HG03064 (cell line): ENCODE measurements around the gene ZNF559.
"Not testable (repeated sequence)": the region's sequence is repeated elsewhere in the genome, so short reads cannot be mapped to it uniquely, and the experiment has no call there.

Source experiments
- ATAC-seq: cut with Tn5 transposase; IDR thresholded peaks from one replicate; pipeline ENCODE4 v1.9.1; 2021; ENCODE audit warnings: low read depth; ENCODE audit not compliant: unreplicated experiment

The ZNF559 gene

GRCh38 chr19:9323919-9324583, at the start of gene ZNF559:
ZNF559 (plus strand) TSS chr19:9324179; CDS start chr19:9338550, 14,371 bp downstream.
- ATAC-seq, result peak; percentile 84

DNA sequence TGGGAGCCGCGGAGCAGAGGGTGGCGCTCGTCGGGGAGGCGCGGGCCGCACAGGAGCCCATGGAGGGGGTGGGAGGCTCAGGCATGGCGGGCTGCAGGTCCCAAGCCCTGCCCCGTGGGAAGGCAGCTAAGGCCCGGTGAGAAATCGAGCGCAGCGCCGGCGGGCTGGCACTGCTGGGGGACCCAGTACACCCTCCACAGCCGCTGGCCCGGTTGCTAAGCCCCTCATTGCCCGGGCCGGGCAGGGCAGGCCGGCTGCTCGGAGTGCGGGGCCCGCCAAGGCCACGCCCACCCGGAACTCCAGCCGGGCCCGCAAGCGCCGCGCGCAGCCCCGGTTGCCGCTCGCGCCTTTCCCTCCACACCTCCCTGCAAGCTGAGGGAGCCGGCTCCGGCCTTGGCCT, 40.5 kb upstream of the ZNF559 start:
- ATAC-seq, result not testable (repeated sequence)

DNA sequence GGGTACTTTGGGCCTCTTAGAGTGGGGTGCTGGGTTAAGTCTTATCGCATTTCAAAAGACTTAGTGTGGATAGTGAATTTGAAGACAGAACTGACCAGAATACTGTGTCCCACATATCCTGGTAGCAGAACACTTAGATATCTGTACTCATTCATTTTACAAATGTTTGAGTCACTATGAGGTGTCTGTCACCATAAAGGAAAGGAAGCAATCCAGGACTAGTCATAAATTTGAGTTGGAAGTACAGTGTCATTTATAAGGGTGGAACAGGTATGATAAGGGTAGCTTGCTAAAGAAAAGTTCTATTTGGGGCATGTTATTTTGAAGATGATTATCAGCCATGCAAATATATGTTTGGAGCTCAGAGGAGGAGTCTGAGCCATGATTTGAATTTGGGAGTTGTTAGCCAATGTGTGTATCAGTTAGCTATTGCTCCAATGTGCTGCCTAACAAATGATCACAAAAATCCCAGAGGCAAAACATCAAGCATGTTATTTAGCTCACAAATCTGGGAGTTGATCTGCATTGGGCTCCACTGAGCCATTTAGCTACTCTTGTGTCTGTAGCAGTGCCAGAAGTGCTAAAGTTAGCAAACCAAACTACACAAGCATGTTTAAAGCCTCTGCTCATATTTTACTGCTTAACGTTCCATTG, 34.6 kb upstream of the ZNF559 start:
- ATAC-seq, result no peak

DNA sequence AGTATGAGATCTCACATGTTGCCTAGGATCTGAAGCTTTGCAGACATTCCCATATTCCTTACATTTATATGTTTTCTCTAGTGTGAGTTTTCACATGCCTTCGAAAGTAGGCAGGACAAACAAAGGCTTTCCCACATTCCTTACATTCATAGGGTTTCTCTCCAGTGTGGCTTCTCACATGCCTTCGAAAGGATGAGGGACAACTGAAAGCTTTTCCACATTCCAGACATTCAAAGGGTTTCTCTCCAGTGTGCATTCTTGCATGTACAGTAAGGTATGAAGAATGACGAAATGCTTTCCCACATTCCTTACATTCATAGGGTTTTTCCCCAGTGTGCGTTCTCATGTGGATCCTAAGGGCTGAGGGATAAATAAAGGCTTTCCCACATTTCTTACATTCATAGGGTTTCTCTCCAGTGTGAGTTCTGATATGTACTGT, 28.5 kb upstream of the ZNF559 start:
- ATAC-seq, result no peak

GRCh38 chr19:9296336-9296735, 27.6 kb upstream of the ZNF559 start:
- ATAC-seq, result no peak

- ATAC-seq, result no peak
Measured at GRCh38 chr19:9306443-9306842, 17.5 kb upstream of the ZNF559 start.

DNA sequence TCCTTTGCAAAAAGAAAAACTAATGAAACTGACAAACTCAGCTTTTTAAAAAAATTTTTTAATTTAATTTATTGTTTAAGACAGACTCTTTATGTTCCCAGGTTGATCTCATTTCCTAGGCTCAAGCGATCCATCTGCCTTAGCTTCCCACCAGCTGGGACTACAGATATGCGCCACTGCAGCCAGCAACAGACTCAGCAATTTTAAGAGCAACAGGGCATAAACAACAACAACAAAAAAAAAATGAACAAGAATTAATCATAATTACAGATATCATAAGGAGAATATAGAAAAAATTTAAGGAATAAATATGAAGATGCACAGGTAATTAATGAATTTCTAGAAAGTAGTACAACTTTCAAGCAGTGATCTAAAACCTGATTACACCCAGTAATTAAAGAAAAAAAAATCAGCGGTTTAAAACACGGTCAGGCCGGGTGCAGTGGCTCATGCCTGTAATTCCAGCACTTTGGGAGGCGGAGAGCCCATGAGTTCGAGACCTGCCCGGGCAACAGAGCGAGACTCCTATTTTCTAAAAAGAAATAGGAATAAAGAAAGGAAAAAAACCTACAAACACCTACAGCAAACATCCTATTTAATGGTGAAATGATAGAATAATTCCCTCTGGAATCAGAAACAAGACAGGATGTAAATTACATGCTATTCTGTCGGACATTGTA, 15.7 kb upstream of the ZNF559 start:
- ATAC-seq, result no peak

GRCh38 chr19:9309139-9309973, 14.6 kb upstream of the ZNF559 start, which contains the start of gene ZNF699:
ZNF699 (minus strand) TSS chr19:9309838; CDS start chr19:9305119, 4,719 bp downstream.
- peak; percentile 83 for ATAC-seq

GRCh38 chr19:9309974-9310446, 14.0 kb upstream of the ZNF559 start:
- peak; percentile 52 for ATAC-seq

DNA sequence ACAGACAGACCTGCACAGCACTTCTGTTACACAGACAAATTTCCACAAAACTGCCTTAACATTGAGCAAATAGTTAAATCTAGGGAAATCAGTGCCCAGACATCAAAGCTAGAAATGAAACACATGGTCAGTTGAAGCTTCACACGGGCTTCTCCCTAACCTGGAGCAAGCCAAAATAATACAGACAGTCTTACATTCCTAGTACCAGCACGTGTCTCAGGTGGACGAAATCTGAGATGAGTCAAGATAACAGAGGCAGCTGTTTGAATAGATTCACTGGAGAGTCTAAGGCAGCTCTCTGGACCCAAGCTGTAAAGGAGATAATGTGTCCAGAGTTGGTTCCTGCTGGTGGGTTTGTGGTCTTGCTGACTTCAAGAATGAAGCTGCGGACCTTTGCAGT, 10.2 kb upstream of the ZNF559 start:
- ATAC-seq, result no peak

DNA sequence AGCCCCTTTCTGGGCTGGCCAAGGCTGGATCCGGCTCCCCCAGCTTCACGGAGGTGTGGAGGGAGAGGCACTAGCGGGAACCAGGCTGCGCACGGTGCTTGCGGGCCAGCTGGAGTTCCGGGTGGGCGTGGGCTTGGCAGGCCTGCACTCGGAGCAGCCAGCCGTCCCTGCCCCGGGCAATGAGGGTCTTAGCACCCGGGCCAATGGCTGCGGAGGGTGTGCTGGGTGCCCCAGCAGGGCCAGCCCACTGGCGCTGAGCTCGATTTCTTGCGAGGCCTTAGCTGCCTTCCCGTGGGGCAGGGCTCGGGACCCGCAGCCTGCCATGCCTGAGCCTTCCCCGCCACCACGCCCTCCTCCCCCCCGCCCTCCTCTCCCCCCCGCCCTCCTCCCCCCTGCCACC, 2.6 kb upstream of the ZNF559 start:
- ATAC-seq, result no peak

GRCh38 chr19:9321756-9322155, 2.2 kb upstream of the ZNF559 start:
- ATAC-seq, result not testable (repeated sequence)

DNA sequence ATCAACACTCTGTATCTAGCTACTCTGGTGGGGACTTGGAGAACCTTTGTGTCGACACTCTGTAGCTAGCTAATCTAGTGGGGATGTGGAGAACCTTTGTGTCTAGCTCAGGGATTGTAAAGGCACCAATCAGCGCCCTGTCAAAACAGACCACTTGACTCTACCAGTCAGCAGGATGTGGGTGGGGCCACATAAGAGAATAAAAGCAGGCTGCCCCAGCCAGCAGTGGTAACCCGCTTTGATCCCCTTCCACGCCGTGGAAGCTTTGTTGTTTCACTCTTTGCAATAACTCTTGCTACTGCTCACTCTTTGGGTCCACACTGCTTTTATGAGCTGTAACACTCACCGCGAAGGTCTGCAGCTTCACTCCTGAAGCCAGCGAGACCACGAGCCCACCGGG, 1.8 kb upstream of the ZNF559 start:
- ATAC-seq, result not testable (repeated sequence)

DNA sequence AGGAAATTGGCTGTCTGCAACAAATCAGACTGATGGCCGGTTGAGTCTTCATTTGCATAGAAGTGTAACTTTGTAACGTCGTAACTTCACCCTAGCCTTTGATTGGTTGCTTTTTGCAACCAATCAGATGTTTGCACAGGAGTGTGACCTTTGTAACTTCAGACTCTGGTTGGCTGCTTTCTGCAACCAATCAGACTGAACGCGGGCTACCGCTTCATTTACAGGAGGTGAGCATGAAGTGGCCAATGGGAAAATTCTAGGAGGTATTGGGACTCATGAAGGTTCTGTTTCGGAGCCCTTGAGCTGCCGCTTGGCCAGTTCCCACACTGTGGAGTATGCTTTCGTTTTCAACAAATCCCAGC, 441 bp upstream of the ZNF559 start:
- ATAC-seq, result peak; percentile 27

DNA sequence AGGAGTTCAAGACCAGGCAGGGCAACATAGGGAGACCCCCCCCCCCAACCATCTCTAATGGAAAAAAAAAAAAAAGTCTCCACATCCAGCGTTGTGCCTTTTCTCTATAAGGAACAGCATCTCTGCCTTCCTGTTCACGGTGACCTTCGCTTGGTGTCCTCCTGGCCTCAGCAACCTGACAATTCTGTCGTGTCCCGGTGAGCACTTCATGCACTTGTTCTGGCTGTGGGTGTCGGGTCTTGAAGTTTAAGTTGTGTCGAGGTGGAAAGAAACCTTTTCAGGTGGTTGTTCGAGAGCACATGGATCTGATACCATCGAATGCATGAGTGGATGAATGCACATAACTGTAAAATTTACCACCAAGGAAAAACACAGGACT, 594 bp downstream of the ZNF559 start:
- ATAC-seq, result no peak

- no peak for ATAC-seq
Measured at GRCh38 chr19:9329999-9330398, 6.0 kb downstream of the ZNF559 start.

DNA sequence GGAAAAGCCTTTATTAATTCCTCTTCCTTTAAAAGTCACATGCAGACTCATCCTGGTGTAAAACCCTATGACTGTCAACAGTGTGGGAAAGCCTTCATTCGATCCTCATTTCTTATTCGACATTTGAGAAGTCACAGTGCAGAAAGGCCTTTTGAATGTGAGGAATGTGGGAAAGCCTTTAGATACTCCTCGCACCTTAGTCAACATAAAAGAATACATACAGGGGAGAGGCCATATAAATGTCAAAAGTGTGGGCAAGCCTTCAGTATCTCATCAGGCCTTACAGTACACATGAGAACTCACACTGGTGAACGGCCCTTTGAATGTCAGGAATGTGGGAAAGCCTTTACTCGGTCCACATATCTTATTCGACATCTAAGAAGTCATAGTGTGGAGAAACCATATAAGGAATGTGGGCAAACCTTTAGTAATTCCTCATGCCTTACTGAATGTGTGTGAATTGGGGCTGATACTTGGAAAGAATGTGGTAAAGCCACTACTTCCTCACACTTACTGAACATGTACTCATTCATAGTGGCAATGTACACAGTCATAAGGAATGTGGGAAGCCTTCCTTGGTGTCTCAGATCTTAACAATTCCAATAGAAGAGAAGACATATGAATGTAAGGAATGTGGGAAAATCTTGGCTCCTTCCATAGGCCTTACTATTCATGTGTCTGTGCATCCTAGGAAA, 18.8 kb downstream of the ZNF559 start:
- no peak for ATAC-seq

DNA sequence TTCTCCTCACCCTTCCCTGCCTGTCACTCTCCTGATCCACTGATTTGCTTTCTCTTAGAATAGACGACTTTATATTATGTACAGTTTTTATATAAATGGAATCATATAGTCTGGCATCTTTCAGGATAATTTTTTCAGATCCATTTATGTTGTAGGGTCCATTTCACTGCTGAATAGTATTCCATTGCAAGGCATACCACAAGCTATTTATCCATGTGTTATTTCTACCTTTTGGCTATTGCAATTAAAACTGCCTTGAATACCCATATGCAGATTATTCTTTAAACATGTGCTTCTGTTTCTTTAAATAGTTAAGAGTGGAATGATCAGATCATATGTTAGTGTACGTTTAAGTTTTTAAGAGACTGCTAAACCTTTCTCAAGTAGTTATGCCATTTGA, 21.0 kb downstream of the ZNF559 start:
- ATAC-seq, result no peak

- ATAC-seq, result no peak
Measured at GRCh38 chr19:9348253-9348652, 24.3 kb downstream of the ZNF559 start.

DNA sequence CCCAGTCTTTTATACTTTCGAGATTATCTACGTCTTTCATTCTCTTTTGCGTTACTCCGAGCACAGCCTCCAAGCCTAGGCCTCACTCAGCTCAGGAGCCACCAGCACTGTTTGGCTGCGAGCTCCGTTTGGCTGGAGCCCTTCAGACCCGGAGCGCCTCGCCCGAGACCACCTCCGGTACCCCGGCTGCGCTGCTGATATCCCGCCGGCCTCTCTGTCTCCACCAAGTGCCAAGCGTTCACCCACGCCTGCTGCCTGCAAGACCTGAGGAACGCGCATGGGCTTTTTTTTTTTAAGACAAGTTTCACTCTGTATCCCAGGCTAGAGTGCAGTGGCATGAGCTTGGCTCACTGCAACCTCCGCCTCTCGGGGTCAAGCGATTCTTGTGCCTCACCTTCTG, 24.7 kb downstream of the ZNF559 start:
- ATAC-seq, result no peak
